GM12878 (cell line): Measurements from ENCODE around the gene DCX. TPM values are rescaled to one million over a fixed set of nuclear protein-coding genes. Genes with fewer than 3 reads are reported as not detected.

Experiments
- ATAC-seq: fragments of 200-7000 bp; cut with Tn5 transposase; 3 replicates; pipeline ENCODE4 v1.9.1; 2020; ENCODE audit warnings: mild to moderate bottlenecking, moderate library complexity
- BruUV-seq: library from RNA; stranded (reverse); fragments of 400-500 nt; replicated peaks from 2 replicates; lab custom pipeline; 2021; lab: Mats Ljungman, UMichigan
- CTCF ChIA-PET: fragments of 300-600 bp; sonication (Branson Sonifier 250); formaldehyde crosslinking; extraction: SDS; loops from one replicate; lab custom pipeline; 2021; ENCODE audit warnings: inconsistent platforms; lab: Yijun Ruan, JAX
- POLR2A ChIA-PET: fragments of 350-600 bp; formaldehyde crosslinking; extraction: SDS; loops from one replicate; lab custom pipeline; 2021; ENCODE audit warnings: inconsistent platforms; lab: Charles Lee
- RAD21 ChIA-PET: fragments of 300-600 bp; sonication (Branson Sonifier 250); formaldehyde crosslinking; loops from one replicate; lab custom pipeline; 2023; ENCODE audit warnings: antibody characterized with exemption; ENCODE audit not compliant: unreplicated experiment; lab: Charles Lee
- SMC1A ChIA-PET: fragments of 300-600 bp; sonication (Branson Sonifier 250); formaldehyde crosslinking; loops from one replicate; lab custom pipeline; 2023; ENCODE audit not compliant: unreplicated experiment, uncharacterized antibody; lab: Charles Lee
- DNase-seq: peaks from one replicate; pipeline ENCODE4 v3.0.0-alpha.2; 2011; ENCODE audit warnings: low read depth, low spot score
- FAIRE-seq: peaks from 3 replicates; lab custom pipeline; 2011; peaks lifted over from hg19 to GRCh38; lab: Jason Lieb, UNC
- H2AFZ ChIP-seq: 2 replicates; pipeline ENCODE4 v1.6.0; 2011; ENCODE audit warnings: low read depth, low read length, control low read depth; ENCODE audit not compliant: control insufficient read depth
- H3K27ac ChIP-seq: 2 replicates; pipeline ENCODE4 v1.5.1; 2011; ENCODE audit warnings: control low read depth; ENCODE audit not compliant: control insufficient read depth, insufficient read depth
- H3K27me3 ChIP-seq, 2 experiments: replicated peaks in 1 of 2; 2 replicates each; pipeline versions ENCODE4 v1.6.0 to v1.6.1; 2011; ENCODE audit warnings: low read length in 1 of 2; ENCODE audit not compliant: control insufficient read depth in 2 of 2, insufficient read depth in 2 of 2
- H3K36me3 ChIP-seq, 2 experiments: 2 replicates each; pipeline ENCODE4 v1.5.1; 2011; ENCODE audit warnings: low read length in 1 of 2; ENCODE audit not compliant: control insufficient read depth in 2 of 2, insufficient read depth in 2 of 2
- H3K4me1 ChIP-seq: 2 replicates; pipeline ENCODE4 v1.6.1; 2011; ENCODE audit warnings: mild to moderate bottlenecking, low read length, moderate library complexity, mixed read lengths; ENCODE audit not compliant: control insufficient read depth, insufficient read depth
- H3K4me2 ChIP-seq: 2 replicates; pipeline ENCODE4 v1.6.0; 2011; ENCODE audit warnings: control low read depth; ENCODE audit not compliant: control insufficient read depth, insufficient read depth
- H3K4me3 ChIP-seq: fragments of 200-600 bp; sonication (generic); 2 replicates; pipeline ENCODE4 v1.5.1; 2016
- H3K79me2 ChIP-seq: 2 replicates; pipeline ENCODE4 v1.6.0; 2011; ENCODE audit warnings: low read length; ENCODE audit not compliant: control insufficient read depth, insufficient read depth
- H3K9ac ChIP-seq: 2 replicates; pipeline ENCODE4 v1.8.0; 2011; ENCODE audit warnings: low read length, control low read depth, mixed read lengths; ENCODE audit not compliant: control insufficient read depth, insufficient read depth
- H3K9me3 ChIP-seq: replicated peaks from 3 replicates; pipeline ENCODE4 v1.5.1; 2011; ENCODE audit warnings: mild to moderate bottlenecking, low read length; ENCODE audit not compliant: control insufficient read depth, insufficient read depth
- H4K20me1 ChIP-seq: 2 replicates; pipeline ENCODE4 v1.6.0; 2011; ENCODE audit not compliant: control insufficient read depth, insufficient read depth
- EGR1 ChIP-seq, 2 experiments: IDR thresholded peaks; 1 replicate in 1 of 2; 2 replicates in 1 of 2; pipeline ENCODE4 v1.6.1; 2011 to 2012; ENCODE audit warnings: low read depth in 2 of 2, low read length in 2 of 2, borderline replicate concordance in 1 of 2, mild to moderate bottlenecking in 1 of 2, moderate library complexity in 1 of 2
- HSF1 ChIP-seq: fragments of 150-350 bp; IDR thresholded peaks from 2 replicates; pipeline ENCODE4 v1.6.1; 2014; ENCODE audit warnings: mild to moderate bottlenecking, low read depth, low read length
- KDM1A ChIP-seq: fragments of 200-600 bp; sonication (generic); IDR thresholded peaks from 2 replicates; pipeline ENCODE4 v1.6.1; 2016; ENCODE audit warnings: borderline replicate concordance
- NKRF ChIP-seq: fragments of 450-650 bp; conservative IDR thresholded peaks from 2 replicates; pipeline ENCODE4 v1.6.1; 2017; ENCODE audit warnings: mild to moderate bottlenecking, moderate library complexity
- SMARCA5 ChIP-seq: fragments of 450-650 bp; IDR thresholded peaks from 2 replicates; pipeline ENCODE4 v1.6.1; 2017; ENCODE audit warnings: mild to moderate bottlenecking
- USF2 ChIP-seq: IDR thresholded peaks from 2 replicates; pipeline ENCODE4 v1.6.1; 2011; ENCODE audit warnings: low read depth, low read length, improper control_type of control experiment, borderline replicate concordance
- WRNIP1 ChIP-seq: IDR thresholded peaks from 2 replicates; pipeline ENCODE4 v1.6.1; 2011; ENCODE audit warnings: low read depth, low read length, improper control_type of control experiment, borderline replicate concordance
- ZBTB40 ChIP-seq: fragments of 450-650 bp; IDR thresholded peaks from 2 replicates; pipeline ENCODE4 v1.6.1; 2016; ENCODE audit warnings: mild to moderate bottlenecking, moderate library complexity, borderline replicate concordance
- WGBS: methylation state at CpG from one replicate; pipeline ENCODE4 v1.1.6; 2016; ENCODE audit warnings: low lambda C conversion rate; ENCODE audit not compliant: insufficient replicate concordance, insufficient coverage; ENCODE audit errors: missing lambda C conversion rate; 5-methylcytosine and 5-hydroxymethylcytosine counted together
- in situ Hi-C: fragments of 300-500 bp; cut with MboI; formaldehyde crosslinking; loops from 9 replicates; pipeline ENCODE4 v1.14.3; 2018; ENCODE audit warnings: mixed read lengths
- intact Hi-C: fragments of 100-400 bp; cut with micrococcal nuclease; formaldehyde crosslinking; loops from one replicate; pipeline ENCODE4 v1.14.2; 2022; ENCODE audit not compliant: unreplicated experiment
- polyA plus RNA-seq, 11 experiments: library from polyadenylated mRNA; depleted of rRNA in 4 of 11; unstranded in 6 of 11; stranded (reverse) in 5 of 11; fragments of >200 nt; fragmentation: Nextera tagmentation in 4 of 11; fragmentation: Illumina TruSeq in 1 of 11; extraction: Ambion mirVana in 4 of 11; extraction: Trizol in 1 of 11; gene quantifications; 1 replicate in 1 of 11; 2 replicates in 10 of 11; pipeline versions ENCODE4 v1.2.1 to v1.2.3, GENCODE V29; 2011 to 2016; ENCODE audit warnings: inconsistent platforms in 2 of 11, missing spikeins in 2 of 11, low read depth in 1 of 11
- total RNA-seq, 4 experiments: library from RNA; depleted of rRNA in 3 of 4; stranded (reverse); fragments of >200 nt in 3 of 4; fragmentation: Illumina TruSeq in 1 of 4; extraction: Trizol in 1 of 4; gene quantifications; 2 replicates each; pipeline versions ENCODE4 v1.2.1 to v1.2.3, GENCODE V29; 2013 to 2021

The DCX gene
- total and polyA plus RNA-seq, 10 of the 15 experiments (the other 5 are each of a cell fraction or from before 2014, with no cell fraction given) = under 0.01 TPM; not detected in 9

GRCh38 chrX:111349101-111349500, 62.9 kb downstream of the DCX start:
- H3K4me2 ChIP-seq = no peak overlapping the region
- no peaks in the 10 kb centered on the region for H3K27me3 ChIP-seq
- SMC1A ChIA-PET = no interaction called here
- BruUV-seq = no TSS peak
- H3K4me1 ChIP-seq = no peaks in the 10 kb centered on the region
- no peaks in the 10 kb centered on the region for H4K20me1 ChIP-seq
- TF ChIP-seq EGR1 (IDR thresholded peaks at IDR 0.05; ENCODE audit: borderline replicate concordance in 1 of 2, low read depth in 2 of 2, low read length in 2 of 2) = no peak
- H3K79me2 ChIP-seq = no peaks in the 10 kb centered on the region
- H3K36me3 ChIP-seq = no peaks in the 10 kb centered on the region
- no peak overlapping the region for H3K4me3 ChIP-seq
- POLR2A ChIA-PET = no interaction called here
- RAD21 ChIA-PET = no interaction called here
- in situ Hi-C loops = no loop called here
- intact Hi-C loops = no loop called here
- ATAC-seq (no peak), FAIRE-seq (no peak), DNase-seq (no peak)
- H3K9me3 ChIP-seq = no peaks in the 10 kb centered on the region
- H2AFZ ChIP-seq = no peak overlapping the region
- H3K27ac ChIP-seq = no peak overlapping the region
- CTCF ChIA-PET = interaction anchor here (0.7 kb wide), 1 partner anchor 85 kb away, joined by 3 read pairs; no protein-coding TSS in a partner anchor
- 21% methylated on average over 3 of the region's 3 CpGs for WGBS
- H3K9ac ChIP-seq = no peak overlapping the region

GRCh38 chrX:111348429-111348828, 63.6 kb downstream of the DCX start:
- Histone ChIP-seq H2AFZ (no peak overlapping the region), H3K4me2 (no peak overlapping the region), H3K27ac (no peak overlapping the region), H3K9me3 (no peaks in the 10 kb centered on the region), H3K27me3 (no peaks in the 10 kb centered on the region), H3K79me2 (no peaks in the 10 kb centered on the region), H3K36me3 (no peaks in the 10 kb centered on the region), H4K20me1 (no peaks in the 10 kb centered on the region), H3K4me3 (no peak overlapping the region), H3K9ac (no peak overlapping the region), H3K4me1 (no peaks in the 10 kb centered on the region)
- no peak for ATAC-seq
- ChIA-PET POLR2A (no interaction called here), RAD21 (no interaction called here), SMC1A (no interaction called here), CTCF (no interaction called here)
- 0% methylated on average over 2 of the region's 2 CpGs for WGBS
- intact Hi-C loops (no loop called here), in situ Hi-C loops (no loop called here)
- FAIRE-seq = no peak
- no TSS peak for BruUV-seq
- DNase-seq = no peak
- TF ChIP-seq NKRF (no peak), USF2 (no peak), KDM1A (no peak), SMARCA5 (no peak), ZBTB40 (no peak), HSF1 (no peak), WRNIP1 (no peak)
